Mesenchymal stem cell (in vitro differentiated cells and primary cell): ENCODE data around the gene NPAS3.

ENCODE experiments used
- DNase-seq: peaks from one replicate; pipeline ENCODE4 v3.0.0-alpha.2; 2013
- H2AFZ ChIP-seq: one replicate; pipeline ENCODE4 v1.6.1; 2013; ENCODE audit warnings: low read depth, mild to moderate bottlenecking, control low read depth, inconsistent platforms, low read length, moderate library complexity
- H2AK5ac ChIP-seq: 2 replicates; pipeline ENCODE4 v1.6.1; 2013; ENCODE audit warnings: low read length, moderate library complexity, mild to moderate bottlenecking, inconsistent platforms; ENCODE audit not compliant: severe bottlenecking
- H2BK120ac ChIP-seq: one replicate; pipeline ENCODE4 v1.6.1; 2013; ENCODE audit warnings: low read depth, mild to moderate bottlenecking, inconsistent platforms, low read length, moderate library complexity
- H2BK12ac ChIP-seq, 2 experiments: one replicate each; pipeline ENCODE4 v1.6.1; 2013; ENCODE audit warnings: inconsistent platforms in 2 of 2, low read length in 2 of 2, mild to moderate bottlenecking in 2 of 2, moderate library complexity in 2 of 2, control low read depth in 1 of 2
- H2BK15ac ChIP-seq: one replicate; pipeline ENCODE4 v1.6.1; 2013; ENCODE audit warnings: mild to moderate bottlenecking, low read depth, inconsistent platforms; ENCODE audit not compliant: poor library complexity, severe bottlenecking
- H2BK5ac ChIP-seq: 2 replicates; pipeline ENCODE4 v1.6.1; 2013; ENCODE audit warnings: low read depth, mild to moderate bottlenecking, low read length, control low read depth, inconsistent platforms; ENCODE audit not compliant: poor library complexity, severe bottlenecking
- H3K14ac ChIP-seq, 2 experiments: one replicate each; pipeline ENCODE4 v1.6.1; 2013; ENCODE audit warnings: inconsistent platforms in 2 of 2, low read length in 2 of 2, control low read depth in 1 of 2, mild to moderate bottlenecking in 1 of 2, moderate library complexity in 1 of 2
- H3K18ac ChIP-seq, 2 experiments: one replicate each; pipeline ENCODE4 v1.6.1; 2013; ENCODE audit warnings: inconsistent platforms in 2 of 2, low read length in 2 of 2, control low read depth in 1 of 2, low read depth in 1 of 2, mild to moderate bottlenecking in 1 of 2
- H3K23ac ChIP-seq, 2 experiments: one replicate each; pipeline ENCODE4 v1.6.1; 2013; ENCODE audit warnings: inconsistent platforms in 2 of 2, low read length in 2 of 2, mild to moderate bottlenecking in 2 of 2, moderate library complexity in 2 of 2, control low read depth in 1 of 2
- H3K27ac ChIP-seq: 2 replicates; pipeline ENCODE4 v1.5.1; 2013; ENCODE audit warnings: mild to moderate bottlenecking, moderate library complexity, low read length, control low read depth, inconsistent platforms; ENCODE audit not compliant: poor library complexity, severe bottlenecking
- H3K27me3 ChIP-seq, 2 experiments: 2 replicates each; pipeline versions ENCODE4 v1.6.1 to v1.7.0; 2013; ENCODE audit warnings: low read length in 2 of 2, mild to moderate bottlenecking in 2 of 2, moderate library complexity in 2 of 2, control low read depth in 1 of 2, inconsistent platforms in 1 of 2; ENCODE audit not compliant: control insufficient read depth in 1 of 2, insufficient read depth in 1 of 2
- H3K36me3 ChIP-seq, 2 experiments: 2 replicates each; pipeline versions ENCODE4 v1.6.1 to v1.7.0; 2013; ENCODE audit warnings: low read length in 2 of 2, control low read depth in 1 of 2, inconsistent platforms in 1 of 2, low read depth in 1 of 2, mild to moderate bottlenecking in 1 of 2; ENCODE audit not compliant: insufficient read depth in 2 of 2, control insufficient read depth in 1 of 2
- H3K4ac ChIP-seq, 2 experiments: one replicate each; pipeline ENCODE4 v1.6.1; 2013; ENCODE audit warnings: inconsistent platforms in 2 of 2, low read length in 2 of 2, mild to moderate bottlenecking in 2 of 2, moderate library complexity in 2 of 2, control low read depth in 1 of 2, low read depth in 1 of 2
- H3K4me1 ChIP-seq: 2 replicates; pipeline ENCODE4 v1.6.1; 2013; ENCODE audit warnings: low read depth, low read length, control low read depth; ENCODE audit not compliant: control insufficient read depth, insufficient read depth
- H3K4me2 ChIP-seq: 2 replicates; pipeline ENCODE4 v1.6.1; 2013; ENCODE audit warnings: low read length, mild to moderate bottlenecking, inconsistent platforms; ENCODE audit not compliant: poor library complexity, severe bottlenecking
- H3K4me3 ChIP-seq, 2 experiments: 2 replicates each; pipeline versions ENCODE4 v1.5.1 to v1.7.0; 2013; ENCODE audit warnings: low read length in 2 of 2, mild to moderate bottlenecking in 2 of 2, control low read depth in 1 of 2, low read depth in 1 of 2; ENCODE audit not compliant: insufficient read depth in 1 of 2
- H3K79me1 ChIP-seq: replicated peaks from 2 replicates; pipeline ENCODE4 v1.6.1; 2013; ENCODE audit warnings: mild to moderate bottlenecking, control low read depth, low read length, inconsistent platforms; ENCODE audit not compliant: poor library complexity, severe bottlenecking
- H3K9ac ChIP-seq: 2 replicates; pipeline ENCODE4 v1.7.0; 2013; ENCODE audit warnings: mild to moderate bottlenecking, low read length, moderate library complexity
- H3K9me3 ChIP-seq: 2 replicates; pipeline ENCODE4 v1.7.0; 2013; ENCODE audit warnings: mild to moderate bottlenecking, low read length; ENCODE audit not compliant: control insufficient read depth
- H4K8ac ChIP-seq: one replicate; pipeline ENCODE4 v1.6.1; 2013; ENCODE audit warnings: inconsistent platforms, mild to moderate bottlenecking, low read length, moderate library complexity
- H4K91ac ChIP-seq: one replicate; pipeline ENCODE4 v1.6.1; 2013; ENCODE audit warnings: mild to moderate bottlenecking, low read length, inconsistent platforms
- WGBS: methylation state at CpG from one replicate; pipeline ENCODE4 v1.1.7; 2013; ENCODE audit warnings: mixed read lengths; 5-methylcytosine and 5-hydroxymethylcytosine counted together

NPAS3 gene

DNA sequence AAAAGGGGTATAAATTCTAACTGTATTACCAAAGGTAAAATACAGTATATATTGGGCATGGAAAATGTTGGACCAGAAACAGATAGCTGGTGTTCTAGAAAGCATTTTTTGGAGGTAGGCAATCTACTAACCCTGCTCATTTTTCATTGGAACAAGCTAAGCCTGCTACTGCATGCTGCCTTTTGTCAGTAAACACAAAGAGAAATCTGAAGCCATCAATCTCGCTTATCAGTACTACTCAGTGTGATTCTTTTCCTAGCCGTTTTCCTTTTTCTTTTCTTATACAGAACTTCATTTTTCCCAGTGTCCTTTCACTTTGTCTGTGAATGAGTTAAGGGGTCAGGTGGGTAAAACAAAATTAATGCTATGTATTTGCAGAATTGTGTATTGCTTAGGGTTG lies 312.3 kb downstream of the NPAS3 start:
- H3K36me3 ChIP-seq, result no peaks in the 10 kb centered on the region
- H4K8ac ChIP-seq, result no peak overlapping the region
- no peak overlapping the region for H3K4me3 ChIP-seq
- H3K4me2 ChIP-seq, result no peak overlapping the region
- H3K27ac ChIP-seq, result no peak overlapping the region
- DNase-seq, result no peak
- H3K4me1 ChIP-seq, result no peaks in the 10 kb centered on the region
- no peak overlapping the region for H3K9ac ChIP-seq
- no peak overlapping the region for H2BK12ac ChIP-seq
- H2AFZ ChIP-seq, result no peak overlapping the region
- no CpG with 5 or more reads among the region's 2 CpGs for WGBS
- H2BK120ac ChIP-seq, result no peak overlapping the region
- H2AK5ac ChIP-seq, result no peak overlapping the region
- H3K4ac ChIP-seq, result no peak overlapping the region
- H2BK5ac ChIP-seq, result no peak overlapping the region
- H3K79me1 ChIP-seq, result no peaks in the 10 kb centered on the region
- H4K91ac ChIP-seq, result no peak overlapping the region
- no peak overlapping the region for H3K18ac ChIP-seq
- H2BK15ac ChIP-seq, result no peak overlapping the region
- no peaks in the 10 kb centered on the region for H3K27me3 ChIP-seq
- H3K9me3 ChIP-seq, result no peaks in the 10 kb centered on the region
- H3K23ac ChIP-seq, result no peak overlapping the region
- no peak overlapping the region for H3K14ac ChIP-seq

- Histone ChIP-seq H3K4me1 (no peaks in the 10 kb centered on the region), H3K4ac (no peak overlapping the region), H3K27me3 (no peaks in the 10 kb centered on the region), H2AFZ (no peak overlapping the region), H3K14ac (no peak overlapping the region), H2AK5ac (no peak overlapping the region), H3K4me2 (no peak overlapping the region), H4K8ac (no peak overlapping the region), H3K9me3 (no peaks in the 10 kb centered on the region), H3K4me3 (no peak overlapping the region), H3K9ac (no peak overlapping the region), H2BK15ac (no peak overlapping the region), H2BK5ac (no peak overlapping the region), H3K27ac (no peak overlapping the region), H3K18ac (no peak overlapping the region), H3K23ac (no peak overlapping the region), H3K79me1 (no peaks in the 10 kb centered on the region), H4K91ac (no peak overlapping the region), H2BK120ac (no peak overlapping the region), H2BK12ac (no peak overlapping the region), H3K36me3 (no peaks in the 10 kb centered on the region)
- DNase-seq, result no peak
- 100% methylated on average over 1 of the region's 3 CpGs for WGBS
Observed at GRCh38 chr14:33254342-33254741, 315.7 kb downstream of the NPAS3 start.

DNA sequence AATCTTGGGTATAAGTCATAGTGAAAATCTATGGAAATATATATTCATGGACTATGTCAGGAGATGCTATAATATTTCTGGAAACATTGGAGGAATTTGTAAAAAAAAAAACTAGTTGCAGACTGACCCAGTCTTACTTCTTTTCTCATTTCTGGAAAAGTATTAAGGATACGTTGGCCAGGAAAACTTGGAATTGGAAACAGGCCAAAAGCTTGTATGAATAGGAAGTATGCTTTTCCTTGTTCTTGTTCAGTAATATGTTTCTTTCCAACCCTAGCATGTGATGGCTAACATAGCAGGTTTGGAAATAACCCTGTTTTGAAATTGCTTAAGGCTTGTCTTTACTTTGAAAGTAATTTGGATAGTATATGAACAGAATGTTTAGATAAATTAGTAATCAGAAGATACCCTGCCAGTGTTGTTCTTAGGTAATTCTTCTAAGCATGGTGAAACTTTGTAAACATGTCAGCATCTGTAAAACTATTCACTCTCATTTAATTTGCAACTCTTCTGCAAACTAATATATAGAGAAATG lies 316.2 kb downstream of the NPAS3 start:
- Histone ChIP-seq H3K4me1 (no peaks in the 10 kb centered on the region), H3K14ac (no peak overlapping the region), H3K27me3 (no peaks in the 10 kb centered on the region), H3K79me1 (no peaks in the 10 kb centered on the region), H4K91ac (no peak overlapping the region), H3K27ac (no peak overlapping the region), H3K23ac (no peak overlapping the region), H2BK5ac (no peak overlapping the region), H2AK5ac (no peak overlapping the region), H3K4me2 (no peak overlapping the region), H2BK12ac (no peak overlapping the region), H3K4ac (no peak overlapping the region), H3K9ac (no peak overlapping the region), H3K18ac (no peak overlapping the region), H3K36me3 (no peaks in the 10 kb centered on the region), H2AFZ (no peak overlapping the region), H4K8ac (no peak overlapping the region), H3K4me3 (no peak overlapping the region), H2BK120ac (no peak overlapping the region), H3K9me3 (no peaks in the 10 kb centered on the region), H2BK15ac (no peak overlapping the region)
- DNase-seq, result peak; percentile 30
- 72% methylated on average over 1 of the region's 1 CpG for WGBS

DNA sequence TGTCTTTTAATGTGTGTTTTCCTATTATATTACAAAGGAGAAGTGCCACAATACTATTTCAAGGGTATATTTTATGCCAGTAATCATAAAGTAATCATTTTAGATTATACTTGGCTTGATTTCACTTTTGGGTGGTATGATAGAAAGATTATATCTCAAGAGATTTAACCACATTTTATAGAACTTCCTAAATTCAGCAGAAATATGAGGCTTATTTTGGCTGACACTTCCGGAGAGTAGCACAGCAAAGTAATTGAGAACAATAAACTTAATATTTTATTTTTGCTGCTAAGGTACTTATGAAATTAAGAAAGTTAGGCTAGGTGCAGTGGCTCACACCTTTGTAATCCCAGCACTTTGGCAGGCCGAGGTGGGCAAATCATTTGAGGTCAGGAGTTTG lies 319.1 kb downstream of the NPAS3 start:
- Histone ChIP-seq H4K8ac (no peak overlapping the region), H3K36me3 (no peaks in the 10 kb centered on the region), H2BK15ac (no peak overlapping the region), H3K9ac (no peak overlapping the region), H3K23ac (no peak overlapping the region), H2BK12ac (no peak overlapping the region), H3K4me3 (no peak overlapping the region), H2BK5ac (no peak overlapping the region), H3K4ac (no peak overlapping the region), H3K18ac (no peak overlapping the region), H3K79me1 (no peaks in the 10 kb centered on the region), H3K27ac (no peak overlapping the region), H3K4me2 (no peak overlapping the region), H3K9me3 (no peaks in the 10 kb centered on the region), H3K27me3 (no peaks in the 10 kb centered on the region), H3K4me1 (no peaks in the 10 kb centered on the region), H4K91ac (no peak overlapping the region), H2BK120ac (no peak overlapping the region), H2AK5ac (no peak overlapping the region), H3K14ac (no peak overlapping the region), H2AFZ (no peak overlapping the region)
- DNase-seq, result no peak
- WGBS, result 86% methylated on average over 1 of the region's 2 CpGs
